GM21825 (cell line): ENCODE results near the gene MYL5.
"Not testable (repeated sequence)": the region's sequence is repeated elsewhere in the genome, so short reads cannot be mapped to it uniquely, and the experiment has no call there.

Source experiments
- ATAC-seq: cut with Tn5 transposase; IDR thresholded peaks from one replicate; pipeline ENCODE4 v1.9.1; 2021; ENCODE audit warnings: mild to moderate bottlenecking, moderate library complexity; ENCODE audit not compliant: unreplicated experiment

The MYL5 gene

GRCh38 chr4:669806-670559 lies 4.4 kb upstream of the MYL5 start:
- not testable (repeated sequence) for ATAC-seq

GRCh38 chr4:671769-672168 lies 2.6 kb upstream of the MYL5 start:
- ATAC-seq, result no peak

- ATAC-seq, result no peak
These were observed 822 bp upstream of the MYL5 start for GRCh38 chr4:673349-674091.

GRCh38 chr4:675036-675882 lies 917 bp downstream of the MYL5 start:
- ATAC-seq, result no peak

- ATAC-seq, result peak; percentile 26
These were observed 1.9 kb downstream of the MYL5 start for GRCh38 chr4:675980-676870.

GRCh38 chr4:676871-677235 lies 2.5 kb downstream of the MYL5 start:
- ATAC-seq, result no peak

GRCh38 chr4:677431-678293 lies 3.3 kb downstream of the MYL5 start:
- no peak for ATAC-seq

GRCh38 chr4:678331-679103 lies 4.2 kb downstream of the MYL5 start:
- no peak for ATAC-seq

GRCh38 chr4:679104-679481 lies 4.8 kb downstream of the MYL5 start:
- ATAC-seq, result no peak

GRCh38 chr4:679629-680028 lies 5.3 kb downstream of the MYL5 start:
- no peak for ATAC-seq

GRCh38 chr4:680091-680490 lies 5.7 kb downstream of the MYL5 start:
- ATAC-seq, result no peak

- ATAC-seq, result no peak
These were observed 6.2 kb downstream of the MYL5 start for GRCh38 chr4:680551-680927.

GRCh38 chr4:680928-681645 lies 6.7 kb downstream of the MYL5 start:
- no peak for ATAC-seq

- no peak for ATAC-seq
These were observed 7.6 kb downstream of the MYL5 start for GRCh38 chr4:681736-682451.

- ATAC-seq, result no peak
These were observed 8.3 kb downstream of the MYL5 start for GRCh38 chr4:682490-683172.

- ATAC-seq, result no peak
These were observed 9.0 kb downstream of the MYL5 start for GRCh38 chr4:683247-683897.
